Measurements from ENCODE around the gene PIWIL1.

Gene PIWIL1

DNA sequence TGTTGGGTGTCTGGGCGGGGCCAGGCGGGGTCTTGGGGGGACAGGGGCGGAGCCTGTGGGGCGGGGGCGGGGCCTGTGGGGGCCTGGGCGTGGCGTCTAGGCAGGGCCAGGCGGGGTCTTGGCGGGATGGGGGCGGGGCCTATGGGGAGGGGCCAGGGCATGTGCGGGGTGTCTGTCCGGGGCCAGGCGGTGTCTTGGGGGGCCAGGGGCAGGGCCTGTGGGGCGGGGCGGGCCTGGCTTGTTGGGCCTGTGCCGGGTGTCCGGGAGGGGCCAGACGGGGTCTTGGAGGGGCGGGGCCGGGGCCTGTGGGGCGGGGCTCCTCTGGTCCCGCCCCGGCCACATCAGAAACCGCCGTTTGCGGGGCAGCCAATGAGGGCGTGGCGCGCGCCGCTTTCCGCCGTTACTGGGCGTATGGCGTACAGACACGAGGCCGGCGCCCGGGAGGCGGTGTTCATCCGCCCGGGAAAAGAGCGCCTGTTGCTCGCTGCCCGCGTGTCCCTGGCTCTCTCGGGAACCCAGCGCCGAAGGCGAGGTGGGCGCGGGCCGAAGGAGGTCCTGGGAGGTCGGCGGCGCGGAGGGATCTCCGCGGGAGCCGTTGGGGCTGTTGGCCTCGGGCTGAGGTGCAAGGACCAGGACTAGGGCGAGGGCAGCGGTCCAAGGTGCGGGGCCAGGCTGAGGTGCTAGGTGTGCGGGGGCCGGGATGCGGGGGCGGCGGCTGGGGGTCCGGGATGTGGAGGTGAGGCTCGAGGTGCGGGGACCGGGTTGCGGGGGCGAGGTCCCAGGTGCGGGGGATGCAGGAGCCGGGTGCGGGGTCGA lies at the start of gene PIWIL1:
Gene PIWIL1 (plus strand): TSS at position 400 of the 816 bp plus-strand sequence. CDS start 4,705 bp downstream, outside the sequence.
- H3K27ac Mint-ChIP-seq: no peak within 1 kb of the TSS
- H3K36me3 Mint-ChIP-seq (ENCODE audit: low read depth): no peaks in the 10 kb centered on the region
- no peak within 1 kb of the TSS for H3K4me3 Mint-ChIP-seq
- DNase-seq (ENCODE audit: low spot score): no peak
- peaks cover 9% of the 10 kb centered on the region for H3K4me1 Mint-ChIP-seq (ENCODE audit: low read depth)
- H3K9me3 Mint-ChIP-seq: no peaks in the 10 kb centered on the region
- peaks cover 24% of the 10 kb centered on the region for H3K27me3 Mint-ChIP-seq (ENCODE audit: low read depth)

- no peak for DNase-seq (ENCODE audit: low spot score)
- H3K4me3 Mint-ChIP-seq: no peak overlapping the region
- H3K27ac Mint-ChIP-seq: no peak overlapping the region
- peaks cover 21% of the 10 kb centered on the region for H3K9me3 Mint-ChIP-seq
- H3K27me3 Mint-ChIP-seq (ENCODE audit: low read depth): no peaks in the 10 kb centered on the region
- H3K4me1 Mint-ChIP-seq (ENCODE audit: low read depth): peaks cover 2% of the 10 kb centered on the region
- no peaks in the 10 kb centered on the region for H3K36me3 Mint-ChIP-seq (ENCODE audit: low read depth)
Measured at GRCh38 chr12:130288206-130288605, 49.5 kb upstream of the PIWIL1 start.

DNA sequence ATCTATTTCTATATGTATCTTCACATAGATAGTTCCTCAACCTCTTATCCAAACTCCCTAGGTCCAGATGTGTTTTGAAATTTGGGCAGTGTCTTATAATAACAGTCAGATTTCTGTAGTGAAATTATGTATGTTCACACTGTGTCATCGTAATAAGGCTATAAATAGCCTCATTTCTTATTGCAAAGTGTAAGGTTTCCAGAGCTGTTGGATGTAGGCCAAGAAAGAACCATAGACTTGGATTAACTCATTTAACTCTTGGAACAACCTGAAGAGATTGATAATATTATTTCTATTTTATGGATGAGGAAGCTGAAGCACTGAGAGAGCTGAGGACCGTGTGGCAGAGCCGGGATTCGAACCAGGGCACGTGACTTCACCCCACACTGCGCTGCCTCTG lies 49.0 kb upstream of the PIWIL1 start:
- no peak overlapping the region for H3K4me3 Mint-ChIP-seq
- no peaks in the 10 kb centered on the region for H3K27me3 Mint-ChIP-seq (ENCODE audit: low read depth)
- no peak for DNase-seq (ENCODE audit: low spot score)
- peaks cover 18% of the 10 kb centered on the region for H3K9me3 Mint-ChIP-seq
- H3K4me1 Mint-ChIP-seq (ENCODE audit: low read depth): peaks cover 2% of the 10 kb centered on the region
- no peaks in the 10 kb centered on the region for H3K36me3 Mint-ChIP-seq (ENCODE audit: low read depth)
- H3K27ac Mint-ChIP-seq: no peak overlapping the region

DNA sequence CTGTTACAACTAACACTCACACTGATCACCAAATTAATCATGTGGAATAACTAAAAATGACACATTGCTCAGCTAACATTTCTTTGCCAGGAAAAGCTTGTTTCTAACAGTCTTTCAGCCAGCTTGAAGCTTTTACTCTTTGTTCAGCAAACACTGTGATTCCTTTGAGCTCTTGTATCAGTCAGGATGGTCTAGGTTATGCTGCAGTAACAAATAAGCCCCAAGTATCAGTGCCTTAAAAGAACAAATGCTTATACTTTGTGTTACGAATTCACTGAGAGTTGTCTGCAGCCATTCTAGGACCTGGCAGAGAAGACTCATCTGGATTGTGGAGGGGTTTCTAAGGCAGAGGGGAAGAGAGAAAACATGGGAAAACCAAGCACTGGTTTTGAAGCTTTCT lies 47.6 kb upstream of the PIWIL1 start:
- H3K36me3 Mint-ChIP-seq (ENCODE audit: low read depth): no peaks in the 10 kb centered on the region
- no peak overlapping the region for H3K4me3 Mint-ChIP-seq
- H3K27me3 Mint-ChIP-seq (ENCODE audit: low read depth): no peaks in the 10 kb centered on the region
- DNase-seq (ENCODE audit: low spot score): no peak
- peaks cover 2% of the 10 kb centered on the region for H3K4me1 Mint-ChIP-seq (ENCODE audit: low read depth)
- H3K27ac Mint-ChIP-seq: no peak overlapping the region
- peaks cover 9% of the 10 kb centered on the region for H3K9me3 Mint-ChIP-seq

DNA sequence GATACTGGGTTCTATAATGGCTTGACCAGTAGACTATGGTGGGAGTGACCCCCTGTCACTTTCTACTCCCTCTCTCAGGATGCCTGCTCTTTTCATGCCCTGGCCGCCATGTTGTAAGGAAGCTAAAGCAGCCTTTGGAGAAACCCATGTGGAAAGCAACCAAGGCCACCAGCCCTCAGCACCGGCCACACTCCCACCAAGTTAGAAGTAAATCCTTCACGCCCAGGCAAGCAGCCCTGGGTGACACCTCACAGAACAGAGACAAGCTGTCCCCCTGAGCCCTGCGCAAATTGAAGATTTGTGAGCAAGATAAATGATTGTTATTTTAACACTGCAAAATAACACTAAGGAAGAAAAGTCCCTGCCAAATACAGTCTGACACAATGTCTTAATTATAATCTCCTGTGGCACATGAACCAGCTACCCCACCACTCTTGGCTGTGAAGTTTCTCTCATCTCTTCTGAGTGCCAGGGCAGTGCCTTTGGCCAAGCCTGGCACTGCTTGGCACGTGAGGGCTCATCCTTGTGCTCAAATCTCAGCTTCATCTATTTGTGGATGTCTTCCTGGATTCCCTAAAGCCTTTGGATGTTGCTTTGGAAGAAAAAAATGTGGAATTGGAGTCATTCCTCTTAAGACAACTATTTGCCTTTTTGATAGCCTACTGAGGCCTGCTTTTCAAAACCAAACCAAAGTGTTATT lies 39.2 kb upstream of the PIWIL1 start:
- H3K27ac Mint-ChIP-seq: no peak overlapping the region
- no peaks in the 10 kb centered on the region for H3K36me3 Mint-ChIP-seq (ENCODE audit: low read depth)
- H3K9me3 Mint-ChIP-seq: peaks cover 11% of the 10 kb centered on the region
- DNase-seq (ENCODE audit: low spot score): no peak
- H3K4me1 Mint-ChIP-seq (ENCODE audit: low read depth): no peaks in the 10 kb centered on the region
- no peak overlapping the region for H3K4me3 Mint-ChIP-seq
- no peaks in the 10 kb centered on the region for H3K27me3 Mint-ChIP-seq (ENCODE audit: low read depth)

DNA sequence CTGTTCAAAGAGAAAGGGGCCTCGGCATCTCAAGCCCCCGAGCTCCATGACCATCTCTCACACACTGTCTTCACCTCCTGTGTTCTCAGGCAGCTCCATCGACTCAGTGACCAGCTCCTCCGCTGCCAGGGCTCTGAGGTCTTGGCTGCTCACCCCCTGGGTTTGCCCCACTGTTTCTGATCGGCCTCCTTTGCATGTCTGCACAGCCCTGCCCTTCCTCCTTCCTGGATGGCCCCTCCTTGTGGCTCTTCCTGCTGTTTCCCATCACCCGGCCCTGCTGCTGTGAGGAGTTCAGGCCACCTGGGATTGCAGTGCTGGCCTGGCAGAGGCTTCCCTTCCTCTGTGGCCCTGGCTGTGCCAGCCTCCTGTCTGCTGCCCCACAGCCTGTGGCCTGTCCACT lies 38.1 kb upstream of the PIWIL1 start:
- no peaks in the 10 kb centered on the region for H3K27me3 Mint-ChIP-seq (ENCODE audit: low read depth)
- no peak for DNase-seq (ENCODE audit: low spot score)
- H3K27ac Mint-ChIP-seq: no peak overlapping the region
- H3K4me1 Mint-ChIP-seq (ENCODE audit: low read depth): no peaks in the 10 kb centered on the region
- no peak overlapping the region for H3K4me3 Mint-ChIP-seq
- peaks cover 11% of the 10 kb centered on the region for H3K9me3 Mint-ChIP-seq
- no peaks in the 10 kb centered on the region for H3K36me3 Mint-ChIP-seq (ENCODE audit: low read depth)

GRCh38 chr12:130300090-130300489 lies 37.6 kb upstream of the PIWIL1 start:
- DNase-seq (ENCODE audit: low spot score): no peak
- H3K27me3 Mint-ChIP-seq (ENCODE audit: low read depth): no peaks in the 10 kb centered on the region
- no peaks in the 10 kb centered on the region for H3K36me3 Mint-ChIP-seq (ENCODE audit: low read depth)
- peaks cover 11% of the 10 kb centered on the region for H3K9me3 Mint-ChIP-seq
- no peak overlapping the region for H3K4me3 Mint-ChIP-seq
- no peak overlapping the region for H3K27ac Mint-ChIP-seq
- no peaks in the 10 kb centered on the region for H3K4me1 Mint-ChIP-seq (ENCODE audit: low read depth)

GRCh38 chr12:130300737-130301535 lies 36.8 kb upstream of the PIWIL1 start:
- peaks cover 11% of the 10 kb centered on the region for H3K9me3 Mint-ChIP-seq
- H3K36me3 Mint-ChIP-seq (ENCODE audit: low read depth): no peaks in the 10 kb centered on the region
- DNase-seq (ENCODE audit: low spot score): no peak
- no peaks in the 10 kb centered on the region for H3K27me3 Mint-ChIP-seq (ENCODE audit: low read depth)
- no peak overlapping the region for H3K27ac Mint-ChIP-seq
- no peak overlapping the region for H3K4me3 Mint-ChIP-seq
- H3K4me1 Mint-ChIP-seq (ENCODE audit: low read depth): no peaks in the 10 kb centered on the region

DNA sequence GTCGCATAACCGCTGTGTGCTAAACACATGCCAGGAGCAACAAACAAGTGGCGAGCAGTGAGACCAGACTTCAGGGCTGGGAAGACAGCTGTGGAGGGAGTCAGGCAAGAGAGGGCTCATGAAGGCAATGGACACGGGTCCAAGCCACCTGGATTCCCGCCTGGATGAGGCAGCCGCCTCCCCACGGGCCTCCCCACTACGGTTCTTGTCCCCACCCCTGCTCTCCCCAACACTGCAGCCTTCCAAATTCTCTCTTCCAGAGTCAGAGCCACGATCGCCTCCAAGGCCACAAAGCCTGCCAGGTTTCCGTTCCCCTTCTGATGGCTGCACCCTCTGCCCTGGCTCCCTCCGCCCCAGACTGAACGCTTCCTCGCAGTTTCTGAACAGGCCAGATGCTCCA lies 36.1 kb upstream of the PIWIL1 start:
- Mint-ChIP-seq H3K27me3 (ENCODE audit: low read depth) (no peaks in the 10 kb centered on the region), H3K4me3 (no peak overlapping the region), H3K4me1 (ENCODE audit: low read depth) (no peaks in the 10 kb centered on the region), H3K9me3 (peaks cover 11% of the 10 kb centered on the region), H3K27ac (no peak overlapping the region), H3K36me3 (ENCODE audit: low read depth) (no peaks in the 10 kb centered on the region)
- DNase-seq (ENCODE audit: low spot score): no peak

DNA sequence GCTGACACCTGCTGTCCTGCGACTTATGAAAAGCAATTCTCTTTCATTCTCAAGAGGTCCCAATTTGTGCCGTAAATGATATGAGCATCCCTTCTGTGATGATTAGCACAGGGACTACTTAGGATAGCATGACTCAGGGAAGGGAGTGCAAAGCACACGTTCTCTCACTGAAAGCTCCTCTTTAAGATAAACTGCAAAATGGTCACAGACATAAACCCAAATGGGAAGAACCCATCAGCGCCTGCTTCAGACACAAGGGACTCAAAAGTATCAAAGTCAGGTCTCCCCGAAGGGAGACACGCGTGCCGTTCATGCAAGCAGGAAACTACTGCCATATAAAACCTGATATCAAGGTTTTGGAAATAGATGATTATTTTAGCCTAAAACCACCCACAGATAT lies 33.9 kb upstream of the PIWIL1 start:
- H3K4me3 Mint-ChIP-seq: no peak overlapping the region

GRCh38 chr12:130307859-130308258 lies 29.8 kb upstream of the PIWIL1 start:
- Mint-ChIP-seq H3K9me3 (no peaks in the 10 kb centered on the region), H3K4me3 (no peak overlapping the region), H3K4me1 (ENCODE audit: low read depth) (no peaks in the 10 kb centered on the region), H3K27ac (no peak overlapping the region), H3K36me3 (ENCODE audit: low read depth) (no peaks in the 10 kb centered on the region), H3K27me3 (ENCODE audit: low read depth) (no peaks in the 10 kb centered on the region)
- DNase-seq (ENCODE audit: low spot score): no peak

More for the DNA sequence above, 33.9 kb upstream of the PIWIL1 start:
- Mint-ChIP-seq H3K27me3 (ENCODE audit: low read depth) (no peaks in the 10 kb centered on the region), H3K4me1 (ENCODE audit: low read depth) (no peaks in the 10 kb centered on the region), H3K36me3 (ENCODE audit: low read depth) (no peaks in the 10 kb centered on the region), H3K27ac (no peak overlapping the region), H3K9me3 (peaks cover 7% of the 10 kb centered on the region)
- DNase-seq (ENCODE audit: low spot score): no peak

GRCh38 chr12:130308393-130308792 lies 29.3 kb upstream of the PIWIL1 start:
- Mint-ChIP-seq H3K4me1 (ENCODE audit: low read depth) (no peaks in the 10 kb centered on the region), H3K27me3 (ENCODE audit: low read depth) (no peaks in the 10 kb centered on the region), H3K9me3 (no peaks in the 10 kb centered on the region), H3K36me3 (ENCODE audit: low read depth) (no peaks in the 10 kb centered on the region), H3K4me3 (no peak overlapping the region), H3K27ac (no peak overlapping the region)
- DNase-seq (ENCODE audit: low spot score): no peak

- H3K4me3 Mint-ChIP-seq: no peak overlapping the region
- H3K27me3 Mint-ChIP-seq (ENCODE audit: low read depth): no peaks in the 10 kb centered on the region
- H3K9me3 Mint-ChIP-seq: no peaks in the 10 kb centered on the region
- no peak overlapping the region for H3K27ac Mint-ChIP-seq
- DNase-seq (ENCODE audit: low spot score): no peak
- peaks cover 1% of the 10 kb centered on the region for H3K4me1 Mint-ChIP-seq (ENCODE audit: low read depth)
- H3K36me3 Mint-ChIP-seq (ENCODE audit: low read depth): no peaks in the 10 kb centered on the region
Measured at GRCh38 chr12:130316251-130316650, 21.4 kb upstream of the PIWIL1 start.

- H3K36me3 Mint-ChIP-seq (ENCODE audit: low read depth): no peaks in the 10 kb centered on the region
Measured at GRCh38 chr12:130320536-130320935, 17.2 kb upstream of the PIWIL1 start.

More at GRCh38 chr12:130320536-130320935, 17.2 kb upstream of the PIWIL1 start:
- no peak overlapping the region for H3K4me3 Mint-ChIP-seq
- H3K27ac Mint-ChIP-seq: no peak overlapping the region
- no peak for DNase-seq (ENCODE audit: low spot score)
- H3K27me3 Mint-ChIP-seq (ENCODE audit: low read depth): peaks cover 8% of the 10 kb centered on the region
- peaks cover 1% of the 10 kb centered on the region for H3K4me1 Mint-ChIP-seq (ENCODE audit: low read depth)
- H3K9me3 Mint-ChIP-seq: no peaks in the 10 kb centered on the region
